SK-N-SH (cell line): ENCODE data around the gene TGFBRAP1. TPM values are rescaled to one million over a fixed set of nuclear protein-coding genes. Genes with fewer than 3 reads are reported as not detected.

Experiments used
- CTCF ChIA-PET: fragments of 300-600, 350-600 bp; formaldehyde crosslinking; extraction: SDS; loops from one replicate; lab custom pipeline; 2021; lab: Yijun Ruan, JAX
- POLR2A ChIA-PET: fragments of 350-600 bp; sonication (Branson Sonifier 250); formaldehyde crosslinking; extraction: SDS; loops from one replicate; lab custom pipeline; 2020; ENCODE audit warnings: antibody characterized with exemption, inconsistent platforms; lab: Yijun Ruan, JAX
- DNase-seq: peaks from one replicate; pipeline ENCODE4 v3.0.0; 2012
- H2AFZ ChIP-seq: fragments of 200-600 bp; sonication (generic); 2 replicates; pipeline ENCODE4 v1.8.1; 2016; ENCODE audit warnings: antibody characterized with exemption, mild to moderate bottlenecking, low read depth
- H3F3A ChIP-seq: fragments of 200-600 bp; sonication (generic); replicated peaks from 2 replicates; pipeline ENCODE3; 2016; ENCODE audit warnings: antibody characterized with exemption, mild to moderate bottlenecking; ENCODE audit not compliant: insufficient read depth
- H3K27ac ChIP-seq, 2 experiments: fragments of 200-500 bp in 1 of 2; fragments of 200-600 bp in 1 of 2; sonication (Bioruptor generic) in 1 of 2; sonication (generic), shearing (Covaris generic) in 1 of 2; 2 replicates each; pipeline versions ENCODE4 v1.5.1 to v1.6.1; 2014 to 2016; ENCODE audit warnings: low read depth in 2 of 2, inconsistent platforms in 1 of 2, low read length in 1 of 2, mild to moderate bottlenecking in 1 of 2, mixed read lengths in 1 of 2
- H3K27me3 ChIP-seq: fragments of 200-600 bp; sonication (generic), shearing (Covaris generic); 2 replicates; pipeline ENCODE4 v1.6.1; 2016; ENCODE audit warnings: mixed run types; ENCODE audit not compliant: insufficient read depth
- H3K36me3 ChIP-seq, 2 experiments: fragments of 200-500 bp in 1 of 2; fragments of 200-600 bp in 1 of 2; sonication (Bioruptor generic) in 1 of 2; sonication (generic) in 1 of 2; replicated peaks in 1 of 2; 2 replicates each; pipeline versions ENCODE3 to v1.5.1; 2014 to 2016; ENCODE audit warnings: low read length in 1 of 2, mild to moderate bottlenecking in 1 of 2; ENCODE audit not compliant: insufficient read depth in 2 of 2, control insufficient read depth in 1 of 2
- H3K4me1 ChIP-seq, 2 experiments: fragments of 200-500 bp in 1 of 2; fragments of 200-600 bp in 1 of 2; sonication (Bioruptor generic) in 1 of 2; sonication (generic), shearing (Covaris generic) in 1 of 2; 2 replicates each; pipeline versions ENCODE4 v1.5.1 to v1.6.1; 2014 to 2016; ENCODE audit warnings: low read depth in 1 of 2, low read length in 1 of 2, mixed run types in 1 of 2; ENCODE audit not compliant: insufficient read depth in 2 of 2, control insufficient read depth in 1 of 2
- H3K4me2 ChIP-seq: fragments of 200-600 bp; sonication (generic), shearing (Covaris generic); 2 replicates; pipeline ENCODE4 v1.6.1; 2017; ENCODE audit warnings: mixed run types
- H3K4me3 ChIP-seq, 2 experiments: fragments of 200-500 bp in 1 of 2; fragments of 200-600 bp in 1 of 2; sonication (Bioruptor generic) in 1 of 2; sonication (generic), shearing (Covaris generic) in 1 of 2; 2 replicates each; pipeline versions ENCODE4 v1.5.1 to v1.8.1; 2014 to 2016; ENCODE audit warnings: low read depth in 2 of 2, inconsistent platforms in 1 of 2, low read length in 1 of 2, mild to moderate bottlenecking in 1 of 2, mixed read lengths in 1 of 2, moderate library complexity in 1 of 2
- H3K79me2 ChIP-seq: fragments of 200-600 bp; sonication (generic); 2 replicates; pipeline ENCODE4 v1.8.1; 2017; ENCODE audit warnings: mild to moderate bottlenecking; ENCODE audit not compliant: insufficient read depth
- H3K9ac ChIP-seq: fragments of 200-600 bp; sonication (generic); 2 replicates; pipeline ENCODE4 v1.6.1; 2017; ENCODE audit warnings: mixed run types
- H3K9me2 ChIP-seq: fragments of 200-600 bp; sonication (generic); 2 replicates; pipeline ENCODE4 v1.6.1; 2017; ENCODE audit warnings: mixed run types
- H3K9me3 ChIP-seq: fragments of 200-600 bp; sonication (generic); 2 replicates; pipeline ENCODE4 v1.6.1; 2017; ENCODE audit warnings: mixed run types, mild to moderate bottlenecking, moderate library complexity
- H4K20me1 ChIP-seq: fragments of 200-600 bp; sonication (generic); 2 replicates; pipeline ENCODE4 v1.6.1; 2017; ENCODE audit warnings: mild to moderate bottlenecking, mixed run types; ENCODE audit not compliant: insufficient read depth
- CHD2 ChIP-seq: fragments of 150-350 bp; IDR thresholded peaks from 2 replicates; pipeline ENCODE4 v1.6.1; 2018; ENCODE audit warnings: low read length; ENCODE audit not compliant: partially characterized antibody
- EP300 ChIP-seq, 2 experiments: IDR thresholded peaks; 2 replicates each; pipeline versions ENCODE4 v1.4.0 to v1.6.1; 2012; ENCODE audit warnings: borderline replicate concordance in 1 of 2, low read depth in 1 of 2, low read length in 1 of 2
- EZH2phosphoT487 ChIP-seq: fragments of 200-600 bp; sonication (generic); IDR thresholded peaks from 2 replicates; pipeline ENCODE4 v1.6.1; 2017; ENCODE audit warnings: low read depth, mixed run types, mild to moderate bottlenecking, antibody characterized with exemption, moderate library complexity, borderline replicate concordance
- GATA2 ChIP-seq: sonication (generic); formaldehyde crosslinking; IDR thresholded peaks from 2 replicates; pipeline ENCODE4 v1.5.0; 2020; ENCODE audit warnings: mild to moderate bottlenecking, missing genetic modification reagents
- MEF2A ChIP-seq: IDR thresholded peaks from 2 replicates; pipeline ENCODE4 v1.4.0; 2012; ENCODE audit warnings: low read depth, borderline replicate concordance
- POLR2AphosphoS5 ChIP-seq: IDR thresholded peaks from 2 replicates; pipeline ENCODE4 v1.6.1; 2012; ENCODE audit warnings: low read depth, low read length
- RCOR1 ChIP-seq: fragments of 150-350 bp; IDR thresholded peaks from 2 replicates; pipeline ENCODE4 v1.6.1; 2017; ENCODE audit warnings: antibody characterized with exemption, low read length
- RFX5 ChIP-seq: IDR thresholded peaks from 2 replicates; pipeline ENCODE4 v1.6.1; 2012; ENCODE audit warnings: mild to moderate bottlenecking, improper control_type of control experiment, low read length
- SIN3A ChIP-seq: IDR thresholded peaks from 2 replicates; pipeline ENCODE4 v1.6.1; 2012; ENCODE audit warnings: low read depth, mild to moderate bottlenecking, low read length, moderate library complexity, borderline replicate concordance
- TAF1 ChIP-seq: IDR thresholded peaks from 2 replicates; pipeline ENCODE4 v1.6.1; 2012; ENCODE audit warnings: low read depth, mild to moderate bottlenecking, low read length, moderate library complexity, borderline replicate concordance
- YY1 ChIP-seq: IDR thresholded peaks from 2 replicates; pipeline ENCODE4 v1.4.0; 2012; ENCODE audit warnings: low read depth, mild to moderate bottlenecking
- whole genome bisulfite sequencing: methylation state at CpG from one replicate; pipeline ENCODE4 v1.1.6; 2017; ENCODE audit warnings: low lambda C conversion rate; 5-methylcytosine and 5-hydroxymethylcytosine counted together
- polyA plus RNA-seq, 3 experiments: library from polyadenylated mRNA; depleted of rRNA; stranded (reverse); fragments of >200 nt; gene quantifications; 2 replicates each; pipeline ENCODE4 v1.2.3, GENCODE V29; 2012
- TF ChIP-seq, protein P1 (sequence below): IDR thresholded peaks from 2 replicates; pipeline ENCODE4 v1.4.0; 2012; ENCODE audit warnings: low read depth, borderline replicate concordance
- TF ChIP-seq, protein P2 (sequence below): IDR thresholded peaks from 2 replicates; pipeline ENCODE4 v1.4.0; 2012; ENCODE audit warnings: low read depth, borderline replicate concordance
- TF ChIP-seq, protein P3 (sequence below): IDR thresholded peaks from 2 replicates; pipeline ENCODE4; 2012
- TF ChIP-seq, protein P4 (sequence below): fragments of 150-350 bp; IDR thresholded peaks from 2 replicates; pipeline ENCODE4 v1.6.1; 2016; ENCODE audit warnings: mild to moderate bottlenecking, low read depth, low read length
- TF ChIP-seq, protein P5 (sequence below): fragments of 200-600 bp; sonication (generic); IDR thresholded peaks from 2 replicates; pipeline ENCODE4 v1.6.1; 2017; ENCODE audit warnings: antibody characterized with exemption, mild to moderate bottlenecking, moderate library complexity

The TGFBRAP1 gene
- polyA plus RNA-seq, 1 of the 3 experiments (the other 2 are of a cell fraction) = 5.7 TPM

DNA sequence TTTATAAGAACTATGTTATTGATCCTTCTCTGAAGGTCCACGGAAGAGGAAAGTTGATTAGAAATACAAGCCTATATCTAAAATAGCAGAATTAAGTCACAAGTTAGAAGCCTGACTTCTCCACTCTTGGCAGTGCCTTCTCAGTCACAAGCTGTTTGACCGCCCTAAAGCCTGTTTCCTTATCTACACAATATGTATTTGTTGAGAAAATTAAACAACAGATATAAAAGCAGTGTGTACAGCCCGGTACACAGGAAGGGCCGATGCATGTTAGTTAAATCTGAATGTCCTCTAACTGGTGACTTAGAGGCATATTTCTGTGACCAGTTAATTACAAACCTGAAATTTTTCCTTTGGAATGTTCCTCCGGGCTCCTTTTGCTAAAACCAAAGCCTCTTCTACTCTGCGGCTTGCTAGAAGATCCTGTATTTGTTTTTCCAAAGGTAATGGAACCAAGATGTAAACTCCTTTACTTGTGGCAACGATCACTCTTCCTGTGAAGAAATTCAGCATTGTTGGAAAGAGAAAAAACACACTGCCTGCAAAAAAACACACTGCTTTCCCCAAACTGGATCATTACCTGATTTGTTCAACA is 33.4 kb downstream of the TGFBRAP1 start:
- ChIA-PET CTCF (interaction anchor here (0.8 to 2.4 kb wide), 6 partner anchors 9 to 251 kb away, joined by 3 to 14 read pairs (median 7); no protein-coding TSS in a partner anchor), POLR2A (no interaction called here)
- no peaks in the 10 kb centered on the region for H3K27me3 ChIP-seq
- no peak overlapping the region for H3K4me3 ChIP-seq
- no peak overlapping the region for H2AFZ ChIP-seq
- H4K20me1 ChIP-seq = no peaks in the 10 kb centered on the region
- H3K9ac ChIP-seq = no peak overlapping the region
- H3F3A ChIP-seq = peaks cover 7% of the 10 kb centered on the region
- H3K9me2 ChIP-seq = no peaks in the 10 kb centered on the region
- WGBS = 94% methylated on average over 7 of the region's 7 CpGs
- peaks cover under 1% of the 10 kb centered on the region; the same call in 1 of the 2 replicates for H3K79me2 ChIP-seq
- H3K27ac ChIP-seq = no peak overlapping the region
- H3K9me3 ChIP-seq = no peaks in the 10 kb centered on the region
- no peak for DNase-seq
- peaks cover 20 to 42% of the 10 kb centered on the region in 2 experiments for H3K36me3 ChIP-seq
- no peak overlapping the region for H3K4me2 ChIP-seq
- TF ChIP-seq, protein P1, sequence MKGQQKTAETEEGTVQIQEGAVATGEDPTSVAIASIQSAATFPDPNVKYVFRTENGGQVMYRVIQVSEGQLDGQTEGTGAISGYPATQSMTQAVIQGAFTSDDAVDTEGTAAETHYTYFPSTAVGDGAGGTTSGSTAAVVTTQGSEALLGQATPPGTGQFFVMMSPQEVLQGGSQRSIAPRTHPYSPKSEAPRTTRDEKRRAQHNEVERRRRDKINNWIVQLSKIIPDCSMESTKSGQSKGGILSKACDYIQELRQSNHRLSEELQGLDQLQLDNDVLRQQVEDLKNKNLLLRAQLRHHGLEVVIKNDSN = no peak
- TF ChIP-seq POLR2AphosphoS5 = no peak
- TF ChIP-seq RCOR1 = no peak
- TF ChIP-seq EP300 (IDR thresholded peaks at IDR 0.05; ENCODE audit: borderline replicate concordance in 1 of 2, low read depth in 1 of 2, low read length in 1 of 2) = no peak
- TF ChIP-seq, protein P2, sequence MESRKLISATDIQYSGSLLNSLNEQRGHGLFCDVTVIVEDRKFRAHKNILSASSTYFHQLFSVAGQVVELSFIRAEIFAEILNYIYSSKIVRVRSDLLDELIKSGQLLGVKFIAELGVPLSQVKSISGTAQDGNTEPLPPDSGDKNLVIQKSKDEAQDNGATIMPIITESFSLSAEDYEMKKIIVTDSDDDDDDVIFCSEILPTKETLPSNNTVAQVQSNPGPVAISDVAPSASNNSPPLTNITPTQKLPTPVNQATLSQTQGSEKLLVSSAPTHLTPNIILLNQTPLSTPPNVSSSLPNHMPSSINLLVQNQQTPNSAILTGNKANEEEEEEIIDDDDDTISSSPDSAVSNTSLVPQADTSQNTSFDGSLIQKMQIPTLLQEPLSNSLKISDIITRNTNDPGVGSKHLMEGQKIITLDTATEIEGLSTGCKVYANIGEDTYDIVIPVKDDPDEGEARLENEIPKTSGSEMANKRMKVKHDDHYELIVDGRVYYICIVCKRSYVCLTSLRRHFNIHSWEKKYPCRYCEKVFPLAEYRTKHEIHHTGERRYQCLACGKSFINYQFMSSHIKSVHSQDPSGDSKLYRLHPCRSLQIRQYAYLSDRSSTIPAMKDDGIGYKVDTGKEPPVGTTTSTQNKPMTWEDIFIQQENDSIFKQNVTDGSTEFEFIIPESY = no peak
- TF ChIP-seq GATA2 (CRISPR knock-in tag) = no peak
- TF ChIP-seq EZH2phosphoT487 = no peak
- no peak for TF ChIP-seq TAF1
- H3K4me1 ChIP-seq = peaks cover 0 to 3% of the 10 kb centered on the region in 2 experiments; a peak in 1 of 4 replicates

DNA sequence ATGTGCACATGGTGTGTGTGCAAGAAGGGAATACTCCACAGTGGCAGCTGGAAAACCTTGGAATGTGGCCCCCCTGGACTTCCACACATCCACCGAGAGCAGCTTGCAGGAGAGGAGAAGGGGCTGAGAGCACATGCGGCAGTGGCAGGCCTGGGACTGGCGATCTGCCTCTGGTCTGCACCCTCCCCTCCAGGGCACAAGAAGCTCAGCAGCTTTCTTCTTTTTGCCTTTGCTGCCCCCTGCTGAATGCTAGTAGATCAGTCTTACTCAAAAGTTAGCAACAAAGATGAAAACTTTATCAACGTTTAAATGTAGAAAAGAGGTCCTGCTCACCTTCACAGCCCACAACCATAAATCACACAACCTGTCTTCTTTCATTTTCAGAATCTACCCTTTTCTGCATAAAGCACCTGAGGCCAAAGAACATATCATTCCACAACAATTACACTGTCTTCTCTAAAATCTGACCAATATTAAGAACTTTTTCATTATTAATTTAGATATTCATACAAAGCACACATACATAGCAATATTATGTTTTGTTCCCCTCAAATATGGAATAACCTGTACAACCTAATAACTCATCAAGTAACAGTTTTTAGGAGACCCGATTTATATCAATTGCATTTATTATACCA is 34.6 kb downstream of the TGFBRAP1 start:
- peak; percentile 82 for DNase-seq
- POLR2A ChIA-PET = no interaction called here
- TF ChIP-seq GATA2 (CRISPR knock-in tag) (no peak), SIN3A (no peak), CHD2 (no peak), RFX5 (no peak), POLR2AphosphoS5 (no peak), MEF2A (no peak), YY1 (no peak)
- TF ChIP-seq, protein P3, sequence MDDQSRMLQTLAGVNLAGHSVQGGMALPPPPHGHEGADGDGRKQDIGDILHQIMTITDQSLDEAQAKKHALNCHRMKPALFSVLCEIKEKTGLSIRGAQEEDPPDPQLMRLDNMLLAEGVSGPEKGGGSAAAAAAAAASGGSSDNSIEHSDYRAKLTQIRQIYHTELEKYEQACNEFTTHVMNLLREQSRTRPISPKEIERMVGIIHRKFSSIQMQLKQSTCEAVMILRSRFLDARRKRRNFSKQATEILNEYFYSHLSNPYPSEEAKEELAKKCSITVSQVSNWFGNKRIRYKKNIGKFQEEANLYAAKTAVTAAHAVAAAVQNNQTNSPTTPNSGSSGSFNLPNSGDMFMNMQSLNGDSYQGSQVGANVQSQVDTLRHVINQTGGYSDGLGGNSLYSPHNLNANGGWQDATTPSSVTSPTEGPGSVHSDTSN = no peak
- TF ChIP-seq, protein P4, sequence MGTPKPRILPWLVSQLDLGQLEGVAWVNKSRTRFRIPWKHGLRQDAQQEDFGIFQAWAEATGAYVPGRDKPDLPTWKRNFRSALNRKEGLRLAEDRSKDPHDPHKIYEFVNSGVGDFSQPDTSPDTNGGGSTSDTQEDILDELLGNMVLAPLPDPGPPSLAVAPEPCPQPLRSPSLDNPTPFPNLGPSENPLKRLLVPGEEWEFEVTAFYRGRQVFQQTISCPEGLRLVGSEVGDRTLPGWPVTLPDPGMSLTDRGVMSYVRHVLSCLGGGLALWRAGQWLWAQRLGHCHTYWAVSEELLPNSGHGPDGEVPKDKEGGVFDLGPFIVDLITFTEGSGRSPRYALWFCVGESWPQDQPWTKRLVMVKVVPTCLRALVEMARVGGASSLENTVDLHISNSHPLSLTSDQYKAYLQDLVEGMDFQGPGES = no peak
- TF ChIP-seq, protein P5, sequence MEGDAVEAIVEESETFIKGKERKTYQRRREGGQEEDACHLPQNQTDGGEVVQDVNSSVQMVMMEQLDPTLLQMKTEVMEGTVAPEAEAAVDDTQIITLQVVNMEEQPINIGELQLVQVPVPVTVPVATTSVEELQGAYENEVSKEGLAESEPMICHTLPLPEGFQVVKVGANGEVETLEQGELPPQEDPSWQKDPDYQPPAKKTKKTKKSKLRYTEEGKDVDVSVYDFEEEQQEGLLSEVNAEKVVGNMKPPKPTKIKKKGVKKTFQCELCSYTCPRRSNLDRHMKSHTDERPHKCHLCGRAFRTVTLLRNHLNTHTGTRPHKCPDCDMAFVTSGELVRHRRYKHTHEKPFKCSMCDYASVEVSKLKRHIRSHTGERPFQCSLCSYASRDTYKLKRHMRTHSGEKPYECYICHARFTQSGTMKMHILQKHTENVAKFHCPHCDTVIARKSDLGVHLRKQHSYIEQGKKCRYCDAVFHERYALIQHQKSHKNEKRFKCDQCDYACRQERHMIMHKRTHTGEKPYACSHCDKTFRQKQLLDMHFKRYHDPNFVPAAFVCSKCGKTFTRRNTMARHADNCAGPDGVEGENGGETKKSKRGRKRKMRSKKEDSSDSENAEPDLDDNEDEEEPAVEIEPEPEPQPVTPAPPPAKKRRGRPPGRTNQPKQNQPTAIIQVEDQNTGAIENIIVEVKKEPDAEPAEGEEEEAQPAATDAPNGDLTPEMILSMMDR = peak; percentile 73

More for the DNA sequence above, 34.6 kb downstream of the TGFBRAP1 start:
- no peaks in the 10 kb centered on the region for H3K27me3 ChIP-seq
- H3K4me2 ChIP-seq = no peak overlapping the region
- H3K4me1 ChIP-seq = peaks cover 0 to 3% of the 10 kb centered on the region in 2 experiments; a peak in 1 of 4 replicates
- CTCF ChIA-PET = interaction anchor here (0.7 to 3.9 kb wide), 27 partner anchors 9 to 252 kb away, joined by 3 to 42 read pairs (median 4); partner anchors contain the start of gene GPR45
- H4K20me1 ChIP-seq = no peaks in the 10 kb centered on the region
- WGBS = 41% methylated on average over 5 of the region's 5 CpGs
- peaks cover 21 to 43% of the 10 kb centered on the region in 2 experiments for H3K36me3 ChIP-seq
- no peak overlapping the region for H3K27ac ChIP-seq
- peaks cover 7% of the 10 kb centered on the region for H3F3A ChIP-seq
- H3K9me3 ChIP-seq = no peaks in the 10 kb centered on the region
- no peaks in the 10 kb centered on the region for H3K9me2 ChIP-seq
- H3K79me2 ChIP-seq = no peaks in the 10 kb centered on the region; the same call in 1 of the 2 replicates
- H3K9ac ChIP-seq = no peak overlapping the region
- H2AFZ ChIP-seq = no peak overlapping the region
- no peak overlapping the region for H3K4me3 ChIP-seq
